Ascending aorta (tissue), 2 donors: ENCODE measurements around the gene PDCL3. TPM values are rescaled to one million over a fixed set of nuclear protein-coding genes. Genes with fewer than 3 reads are reported as not detected.

ENCODE experiments used
- DNase-seq, 2 donors: peaks; one replicate each; pipeline ENCODE4 v3.0.0-alpha.2; 2019; ENCODE audit warnings: low spot score in 2 of 2
- H3K27ac ChIP-seq, 2 donors: fragments of 200-600 bp; sonication (generic); one replicate each; pipeline ENCODE4 v1.5.1; 2016 to 2017; ENCODE audit warnings: mild to moderate bottlenecking in 1 of 2
- H3K27me3 ChIP-seq: fragments of 200-600 bp; sonication (generic); one replicate; pipeline ENCODE4 v1.5.1; 2017
- H3K36me3 ChIP-seq, 2 donors: fragments of 200-600 bp; sonication (generic); one replicate each; pipeline ENCODE4 v1.5.1; 2016
- H3K4me1 ChIP-seq, 2 donors: fragments of 200-600 bp; sonication (generic); one replicate each; pipeline ENCODE4 v1.5.1; 2016 to 2017; ENCODE audit warnings: mild to moderate bottlenecking in 1 of 2
- H3K4me3 ChIP-seq, 2 donors: fragments of 200-600 bp; sonication (generic); one replicate each; pipeline ENCODE4 v1.5.1; 2016 to 2017; ENCODE audit warnings: mild to moderate bottlenecking in 1 of 2
- H3K9me3 ChIP-seq, 2 donors: fragments of 200-600 bp; sonication (generic); one replicate each; pipeline ENCODE4 v1.5.1; 2016
- CTCF ChIP-seq, 3 experiments: fragments of 200-600 bp in 2 of 3; fragments of 450-650 bp in 1 of 3; sonication (generic) in 2 of 3; IDR thresholded peaks; one replicate each; pipeline ENCODE4 v1.5.1; 2016 to 2019; ENCODE audit warnings: antibody characterized with exemption in 3 of 3, mild to moderate bottlenecking in 1 of 3, moderate library complexity in 1 of 3
- intact Hi-C: fragments of 100-400 bp; cut with DNase I; formaldehyde crosslinking; loops from one replicate; pipeline ENCODE4 v1.15.1; 2023
- total RNA-seq: library from RNA; depleted of rRNA; stranded (reverse); fragments of >200 nt; gene quantifications from one replicate; pipeline ENCODE4 v1.1.0, GENCODE V29; 2016

The PDCL3 gene
- total RNA-seq, 1 donor from 2014 or later: 8.1 TPM

GRCh38 chr2:100623930-100624329 is 61.1 kb downstream of the PDCL3 start:
- DNase-seq: no peak
- intact Hi-C loops: loop anchor here (10.0 kb wide), 1 partner anchor 91 kb away; no protein-coding TSS in a partner anchor

GRCh38 chr2:100624536-100624935 is 61.7 kb downstream of the PDCL3 start:
- H3K4me1 ChIP-seq: no peaks in the 10 kb centered on the region
- intact Hi-C loops: loop anchor here (10.0 kb wide), 1 partner anchor 90 kb away; no protein-coding TSS in a partner anchor
- DNase-seq: no peak

More at GRCh38 chr2:100623930-100624329, 61.1 kb downstream of the PDCL3 start:
- no peaks in the 10 kb centered on the region for H3K36me3 ChIP-seq
- H3K4me3 ChIP-seq: no peak overlapping the region
- H3K27me3 ChIP-seq: no peaks in the 10 kb centered on the region
- H3K27ac ChIP-seq: no peak overlapping the region
- H3K9me3 ChIP-seq: no peaks in the 10 kb centered on the region
- TF ChIP-seq CTCF (IDR thresholded peaks at IDR 0.05): no peak
- no peaks in the 10 kb centered on the region for H3K4me1 ChIP-seq

GRCh38 chr2:100625717-100626116 is 62.9 kb downstream of the PDCL3 start:
- Histone ChIP-seq H3K27me3 (no peaks in the 10 kb centered on the region), H3K27ac (no peak overlapping the region), H3K36me3 (no peaks in the 10 kb centered on the region), H3K4me3 (no peak overlapping the region), H3K9me3 (no peaks in the 10 kb centered on the region), H3K4me1 (no peaks in the 10 kb centered on the region)
- no peak for DNase-seq
- TF ChIP-seq CTCF (IDR thresholded peaks at IDR 0.05): no peak
- intact Hi-C loops: loop anchor here (10.0 kb wide), 1 partner anchor 89 kb away; no protein-coding TSS in a partner anchor

More at GRCh38 chr2:100624536-100624935, 61.7 kb downstream of the PDCL3 start:
- Histone ChIP-seq H3K27ac (no peak overlapping the region), H3K4me3 (no peak overlapping the region), H3K9me3 (no peaks in the 10 kb centered on the region), H3K27me3 (no peaks in the 10 kb centered on the region), H3K36me3 (no peaks in the 10 kb centered on the region)
- TF ChIP-seq CTCF (IDR thresholded peaks at IDR 0.05): no peak

Other genes starting within 250 kb of the PDCL3 start
- gene LONRF2, start 240.5 kb upstream of the PDCL3 start, total RNA-seq: 7.6 TPM
- gene CHST10, start 145.3 kb upstream of the PDCL3 start, total RNA-seq: 4.9 TPM
- gene NMS, start 92.5 kb upstream of the PDCL3 start, total RNA-seq: not detected